ENCODE data around the gene RFX7. TPM values are rescaled to one million over a fixed set of nuclear protein-coding genes. Genes with fewer than 3 reads are reported as not detected.

Gene RFX7
- polyA plus RNA-seq, 2 of the 4 experiments (the other 2 are of a cell fraction): 11.7 to 14.9 TPM

- ChIA-PET POLR2A (no interaction called here), CTCF (interaction anchor here (1.3 to 1.9 kb wide), 4 partner anchors 9 to 239 kb away, joined by 3 to 10 read pairs (median 4); no protein-coding TSS in a partner anchor)
- no peak for FAIRE-seq
- 87% methylated on average over 2 of the region's 2 CpGs for WGBS (ENCODE audit: missing lambda C conversion rate)
- ATAC-seq: no peak
- H3K4me2 ChIP-seq: no peak overlapping the region
- DNase-seq (ENCODE audit: low read depth in 1 of 2, low spot score in 1 of 2): no peak
- H3K4me1 ChIP-seq: no peaks in the 10 kb centered on the region
- no peaks in the 10 kb centered on the region for H3K9me3 ChIP-seq
- TF ChIP-seq CBX8 (IDR thresholded peaks at IDR 0.05): no peak
- TF ChIP-seq FOSB (CRISPR knock-in tag; IDR thresholded peaks at IDR 0.05): no peak
- no peak for TF ChIP-seq MYC (IDR thresholded peaks at IDR 0.05; ENCODE audit: borderline replicate concordance, low read length)
- no peak for TF ChIP-seq BCL3 (IDR thresholded peaks at IDR 0.05)
- TF ChIP-seq RARB (CRISPR knock-in tag; IDR thresholded peaks at IDR 0.05): no peak
- TF ChIP-seq GATA3 (IDR thresholded peaks at IDR 0.05; ENCODE audit: borderline replicate concordance): no peak
- no peak overlapping the region for H3K27ac ChIP-seq
- H3K4me3 ChIP-seq: no peak overlapping the region
Measured at GRCh38 chr15:56252386-56252785, 8.7 kb upstream of the RFX7 start.

GRCh38 chr15:56251315-56252095 is 7.8 kb upstream of the RFX7 start:
- WGBS (ENCODE audit: missing lambda C conversion rate): 81% methylated on average over 4 of the region's 4 CpGs
- DNase-seq (ENCODE audit: low read depth in 1 of 2, low spot score in 1 of 2) (no peak), FAIRE-seq (no peak), ATAC-seq (no peak)
- POLR2A ChIA-PET: no interaction called here
- Histone ChIP-seq H3K4me3 (no peak overlapping the region), H3K4me1 (no peaks in the 10 kb centered on the region), H3K4me2 (no peak overlapping the region), H3K9me3 (no peaks in the 10 kb centered on the region), H3K27ac (no peak overlapping the region)
- CTCF ChIA-PET: interaction anchor here (0.6 to 1.9 kb wide), 4 partner anchors 9 to 189 kb away, joined by 3 to 10 read pairs (median 4); no protein-coding TSS in a partner anchor
- TF ChIP-seq BHLHE40 (IDR thresholded peaks at IDR 0.05; ENCODE audit: low read depth, low read length): no peak
- TF ChIP-seq POLR2A (IDR thresholded peaks at IDR 0.05; ENCODE audit: low read length): no peak
- TF ChIP-seq PBX3 (IDR thresholded peaks at IDR 0.05): no peak
- no peak for TF ChIP-seq ZNF302 (CRISPR knock-in tag; IDR thresholded peaks at IDR 0.05)
- no peak for TF ChIP-seq NPAS2 (CRISPR knock-in tag; IDR thresholded peaks at IDR 0.05; ENCODE audit: borderline replicate concordance)
- TF ChIP-seq KDM5A (IDR thresholded peaks at IDR 0.05): no peak
- TF ChIP-seq RFX5 (IDR thresholded peaks at IDR 0.05): no peak
- no peak for TF ChIP-seq TFCP2L1 (CRISPR knock-in tag; IDR thresholded peaks at IDR 0.05)
- no peak for TF ChIP-seq HEYL (CRISPR knock-in tag; IDR thresholded peaks at IDR 0.05)
- TF ChIP-seq MAFK (IDR thresholded peaks at IDR 0.05; ENCODE audit: partially characterized antibody): no peak
- no peak for TF ChIP-seq SMC3 (IDR thresholded peaks at IDR 0.05)
- no peak for TF ChIP-seq ATOH8 (CRISPR knock-in tag; IDR thresholded peaks at IDR 0.05; ENCODE audit: low read depth)

GRCh38 chr15:56250626-56251025 is 6.9 kb upstream of the RFX7 start:
- TF ChIP-seq CEBPB (IDR thresholded peaks at IDR 0.05): no peak
- Histone ChIP-seq H3K27ac (no peak overlapping the region), H3K9me3 (no peaks in the 10 kb centered on the region), H3K4me3 (no peak overlapping the region), H3K4me1 (peaks cover 4% of the 10 kb centered on the region), H3K4me2 (no peak overlapping the region)
- no peak for FAIRE-seq
- no peak for DNase-seq (ENCODE audit: low read depth in 1 of 2, low spot score in 1 of 2)
- POLR2A ChIA-PET: no interaction called here
- no peak for ATAC-seq
- WGBS (ENCODE audit: missing lambda C conversion rate): 77% methylated on average over 1 of the region's 1 CpG
- CTCF ChIA-PET: interaction anchor here (0.6 to 1.2 kb wide), 3 partner anchors 45 to 190 kb away, joined by 3 to 4 read pairs (median 3); no protein-coding TSS in a partner anchor

Data from A549 (cell line).